Neural progenitor cell (in vitro differentiated cells): Measurements from ENCODE around the gene PDP2. TPM values are rescaled to one million over a fixed set of nuclear protein-coding genes. Genes with fewer than 3 reads are reported as not detected.

Experiments used
- DNase-seq: peaks from one replicate; pipeline ENCODE4 v3.0.0-alpha.2; 2016; ENCODE audit warnings: low spot score
- H2AFZ ChIP-seq: fragments of 200-600 bp; sonication (generic); replicated peaks from 2 replicates; pipeline ENCODE4 v1.6.1; 2016; ENCODE audit warnings: antibody characterized with exemption
- H3F3A ChIP-seq: fragments of 200-600 bp; sonication (generic); 2 replicates; pipeline ENCODE4 v1.6.1; 2016; ENCODE audit warnings: antibody characterized with exemption, low read depth
- H3K27ac ChIP-seq: fragments of 200-600 bp; sonication (generic); 2 replicates; pipeline ENCODE4 v1.5.1; 2016; ENCODE audit warnings: mild to moderate bottlenecking
- H3K27me3 ChIP-seq: fragments of 200-600 bp; sonication (generic); 2 replicates; pipeline ENCODE4 v1.6.1; 2016; ENCODE audit warnings: mild to moderate bottlenecking, moderate library complexity
- H3K36me3 ChIP-seq: fragments of 200-600 bp; sonication (generic); 2 replicates; pipeline ENCODE4 v1.5.1; 2016
- H3K4me1 ChIP-seq: fragments of 200-600 bp; sonication (generic); 2 replicates; pipeline ENCODE4 v1.6.1; 2016; ENCODE audit warnings: mixed run types
- H3K4me2 ChIP-seq: fragments of 200-600 bp; sonication (generic); 2 replicates; pipeline ENCODE4 v1.6.1; 2016
- H3K4me3 ChIP-seq: fragments of 200-600 bp; sonication (generic); 2 replicates; pipeline ENCODE4 v1.5.1; 2016
- H3K79me2 ChIP-seq: fragments of 200-600 bp; sonication (generic); 2 replicates; pipeline ENCODE4 v1.6.1; 2016; ENCODE audit warnings: low read depth
- H3K9ac ChIP-seq: fragments of 200-600 bp; sonication (generic); 2 replicates; pipeline ENCODE4 v1.6.1; 2016
- H3K9me3 ChIP-seq: fragments of 200-600 bp; sonication (generic); 2 replicates; pipeline ENCODE4 v1.5.1; 2016; ENCODE audit warnings: low read depth
- H4K20me1 ChIP-seq: fragments of 200-600 bp; sonication (generic); 2 replicates; pipeline ENCODE4 v1.6.1; 2016; ENCODE audit warnings: low read depth
- H3K27ac Mint-ChIP-seq: 3 replicates; pipeline ENCODE4 v1.8.0; 2021; ENCODE audit warnings: mixed read lengths
- H3K27me3 Mint-ChIP-seq: 2 replicates; pipeline ENCODE4 v1.8.0; 2022; ENCODE audit warnings: low read depth, mild to moderate bottlenecking, inconsistent platforms, moderate library complexity, mixed read lengths; ENCODE audit not compliant: insufficient read depth
- H3K36me3 Mint-ChIP-seq: 3 replicates; pipeline ENCODE4 v1.8.0; 2021; ENCODE audit warnings: mixed read lengths
- H3K4me1 Mint-ChIP-seq: 3 replicates; pipeline ENCODE4 v1.8.0; 2021; ENCODE audit warnings: mixed read lengths
- H3K4me3 Mint-ChIP-seq: 3 replicates; pipeline ENCODE4 v1.8.0; 2021; ENCODE audit warnings: mild to moderate bottlenecking, moderate library complexity, mixed read lengths
- H3K9me3 Mint-ChIP-seq: 3 replicates; pipeline ENCODE4 v1.8.0; 2020; ENCODE audit warnings: mixed read lengths
- CTCF ChIP-seq: fragments of 200-600 bp; sonication (generic); IDR thresholded peaks from 2 replicates; pipeline ENCODE4 v1.5.1; 2017; ENCODE audit warnings: antibody characterized with exemption, mild to moderate bottlenecking
- EZH2 ChIP-seq: fragments of 200-600 bp; sonication (generic); IDR thresholded peaks from 2 replicates; pipeline ENCODE4 v1.6.1; 2017; ENCODE audit warnings: antibody characterized with exemption, mild to moderate bottlenecking, moderate library complexity
- EZH2phosphoT487 ChIP-seq: fragments of 200-600 bp; sonication (generic); IDR thresholded peaks from 2 replicates; pipeline ENCODE4 v1.6.1; 2017; ENCODE audit warnings: antibody characterized with exemption
- total RNA-seq: library from RNA; depleted of rRNA; stranded (reverse); fragments of >200 nt; gene quantifications from 2 replicates; pipeline ENCODE4 v1.2.3, GENCODE V29; 2015; ENCODE audit warnings: low replicate concordance

PDP2 gene
- total RNA-seq, 1 donor from 2014 or later, result 6.6 TPM

GRCh38 chr16:66843191-66843590, 37.1 kb upstream of the PDP2 start:
- Histone ChIP-seq H3K4me2 (no peak overlapping the region), H3K27me3 (peaks cover 95% of the 10 kb centered on the region), H3F3A (no peaks in the 10 kb centered on the region), H2AFZ (no peak overlapping the region), H3K79me2 (no peaks in the 10 kb centered on the region), H3K4me3 (no peak overlapping the region), H3K9ac (no peak overlapping the region), H3K4me1 (peaks cover 7% of the 10 kb centered on the region), H4K20me1 (no peaks in the 10 kb centered on the region), H3K36me3 (no peaks in the 10 kb centered on the region), H3K9me3 (no peaks in the 10 kb centered on the region), H3K27ac (no peak overlapping the region)
- no peak overlapping the region for H3K27ac Mint-ChIP-seq
- H3K9me3 Mint-ChIP-seq, result peaks cover 6% of the 10 kb centered on the region
- peaks cover 5% of the 10 kb centered on the region for H3K4me1 Mint-ChIP-seq
- DNase-seq, result no peak
- TF ChIP-seq EZH2phosphoT487 (no peak), CTCF (no peak), EZH2 (no peak)
- peaks cover 61% of the 10 kb centered on the region for H3K27me3 Mint-ChIP-seq
- peak overlapping the region; percentile 86 for H3K4me3 Mint-ChIP-seq
- H3K36me3 Mint-ChIP-seq, result no peaks in the 10 kb centered on the region

- peak overlapping the region; percentile 65 for H2AFZ ChIP-seq
- no peaks in the 10 kb centered on the region for H3K9me3 ChIP-seq
- Mint-ChIP-seq H3K4me1 (peaks cover 5% of the 10 kb centered on the region), H3K27me3 (peaks cover 56% of the 10 kb centered on the region), H3K4me3 (peak overlapping the region; percentile 86), H3K27ac (no peak overlapping the region), H3K36me3 (no peaks in the 10 kb centered on the region), H3K9me3 (no peaks in the 10 kb centered on the region)
- DNase-seq, result peak; percentile 61
- no peak overlapping the region for H3K27ac ChIP-seq
- no peaks in the 10 kb centered on the region for H4K20me1 ChIP-seq
- H3F3A ChIP-seq, result no peaks in the 10 kb centered on the region
- peaks cover 92% of the 10 kb centered on the region for H3K27me3 ChIP-seq
- peak overlapping the region; percentile 63 for H3K4me3 ChIP-seq
- no peaks in the 10 kb centered on the region for H3K36me3 ChIP-seq
- H3K79me2 ChIP-seq, result no peaks in the 10 kb centered on the region
- peak overlapping the region; percentile 93 for H3K4me2 ChIP-seq
- peaks cover 7% of the 10 kb centered on the region for H3K4me1 ChIP-seq
- TF ChIP-seq EZH2 (no peak), EZH2phosphoT487 (no peak)
- H3K9ac ChIP-seq, result no peak overlapping the region
Measured at GRCh38 chr16:66844009-66844341, 36.3 kb upstream of the PDP2 start.

- Histone ChIP-seq H3K9me3 (no peaks in the 10 kb centered on the region), H3F3A (no peaks in the 10 kb centered on the region), H4K20me1 (no peaks in the 10 kb centered on the region), H3K27me3 (peaks cover 86% of the 10 kb centered on the region), H2AFZ (peak within 1 kb of the TSS; percentile 65), H3K4me1 (peaks cover 7% of the 10 kb centered on the region), H3K9ac (no peak within 1 kb of the TSS), H3K36me3 (no peaks in the 10 kb centered on the region), H3K4me2 (peak within 1 kb of the TSS; percentile 93), H3K79me2 (no peaks in the 10 kb centered on the region), H3K4me3 (peak within 1 kb of the TSS; percentile 63), H3K27ac (no peak within 1 kb of the TSS)
- H3K27me3 Mint-ChIP-seq, result peaks cover 56% of the 10 kb centered on the region
- H3K4me1 Mint-ChIP-seq, result peaks cover 5% of the 10 kb centered on the region
- peak; percentile 34 for DNase-seq
- TF ChIP-seq EZH2phosphoT487 (peak; percentile 93), EZH2 (peak; percentile 95), CTCF (no peak)
- H3K27ac Mint-ChIP-seq, result no peak within 1 kb of the TSS
- H3K9me3 Mint-ChIP-seq, result no peaks in the 10 kb centered on the region
- H3K36me3 Mint-ChIP-seq, result no peaks in the 10 kb centered on the region
- H3K4me3 Mint-ChIP-seq, result peak within 1 kb of the TSS; percentile 86
Measured at GRCh38 chr16:66844342-66845079, 35.8 kb upstream of the PDP2 start, which contains the start of gene CA7. Gene CA7 (plus strand): TSS chr16:66844414. CDS start chr16:66844488, 74 bp downstream.

- no peaks in the 10 kb centered on the region for H3K9me3 Mint-ChIP-seq
Measured at GRCh38 chr16:66845080-66845410, 35.3 kb upstream of the PDP2 start.

More at GRCh38 chr16:66845080-66845410, 35.3 kb upstream of the PDP2 start:
- Mint-ChIP-seq H3K4me1 (peaks cover 5% of the 10 kb centered on the region), H3K36me3 (no peaks in the 10 kb centered on the region), H3K4me3 (peak overlapping the region; percentile 68), H3K27ac (no peak overlapping the region), H3K27me3 (peaks cover 54% of the 10 kb centered on the region)
- no peaks in the 10 kb centered on the region for H3F3A ChIP-seq
- H3K4me3 ChIP-seq, result peak overlapping the region; percentile 63
- peak overlapping the region; percentile 93 for H3K4me2 ChIP-seq
- H3K27ac ChIP-seq, result no peak overlapping the region
- no peaks in the 10 kb centered on the region for H3K79me2 ChIP-seq
- peak overlapping the region; percentile 65 for H2AFZ ChIP-seq
- H3K9ac ChIP-seq, result no peak overlapping the region
- peaks cover 7% of the 10 kb centered on the region for H3K4me1 ChIP-seq
- DNase-seq, result no peak
- no peaks in the 10 kb centered on the region for H4K20me1 ChIP-seq
- no peaks in the 10 kb centered on the region for H3K36me3 ChIP-seq
- peak; percentile 21 for TF ChIP-seq EZH2
- no peak for TF ChIP-seq EZH2phosphoT487
- no peaks in the 10 kb centered on the region for H3K9me3 ChIP-seq
- H3K27me3 ChIP-seq, result peaks cover 81% of the 10 kb centered on the region
